Stimulated activated CD4-positive, alpha-beta T cell treated with anti-CD3 and anti-CD28 coated beads, Interleukin-15, amount 100 ng/mL, for 24 hours (primary cell): ENCODE results near the gene OR10K2.
"Not testable (repeated sequence)": the region's sequence is repeated elsewhere in the genome, so short reads cannot be mapped to it uniquely, and the experiment has no call there.

Source experiments
- DNase-seq: peaks from one replicate; pipeline ENCODE4 v3.0.0-alpha.2; 2020

The OR10K2 gene

GRCh38 chr1:158426137-158426536, at the start of gene OR10K2:
OR10K2 (minus strand) TSS chr1:158426237; CDS start chr1:158420866, 5,371 bp downstream.
- DNase-seq = no peak

- no peak for DNase-seq
Observed at GRCh38 chr1:158471920-158472319, 45.9 kb upstream of the OR10K2 start, which contains the start of gene OR10R2. OR10R2 (plus strand) TSS chr1:158472220; CDS start chr1:158472326, 106 bp downstream.

GRCh38 chr1:158461534-158461933, 35.5 kb upstream of the OR10K2 start, which contains the start of gene OR10K1:
OR10K1 (plus strand) TSS chr1:158461834; CDS start chr1:158465562, 3,728 bp downstream.
- no peak for DNase-seq

GRCh38 chr1:158458263-158458662, 32.2 kb upstream of the OR10K2 start:
- DNase-seq = no peak

- no peak for DNase-seq
Observed at GRCh38 chr1:158457246-158457645, 31.2 kb upstream of the OR10K2 start.

- no peak for DNase-seq
Observed at GRCh38 chr1:158454537-158454936, 28.5 kb upstream of the OR10K2 start.

- no peak for DNase-seq
Observed at GRCh38 chr1:158445376-158445775, 19.3 kb upstream of the OR10K2 start.

- no peak for DNase-seq
Observed at GRCh38 chr1:158434741-158435140, 8.7 kb upstream of the OR10K2 start.

GRCh38 chr1:158430163-158430562, 4.1 kb upstream of the OR10K2 start:
- not testable (repeated sequence) for DNase-seq

GRCh38 chr1:158425027-158425426, 1.0 kb downstream of the OR10K2 start:
- no peak for DNase-seq

GRCh38 chr1:158422212-158422611, 3.8 kb downstream of the OR10K2 start:
- no peak for DNase-seq

- no peak for DNase-seq
Observed at GRCh38 chr1:158417586-158417985, 8.5 kb downstream of the OR10K2 start.

GRCh38 chr1:158414651-158415345, 11.2 kb downstream of the OR10K2 start:
- no peak for DNase-seq

- DNase-seq = no peak
Observed at GRCh38 chr1:158407092-158407491, 18.9 kb downstream of the OR10K2 start.

GRCh38 chr1:158400871-158401270, 25.2 kb downstream of the OR10K2 start:
- DNase-seq = no peak

GRCh38 chr1:158398818-158399514, 27.1 kb downstream of the OR10K2 start, which contains the start of gene OR10T2:
OR10T2 (minus strand) TSS chr1:158399466; CDS start chr1:158399466, 0 bp downstream.
- no peak for DNase-seq

- no peak for DNase-seq
Observed at GRCh38 chr1:158396646-158397045, 29.4 kb downstream of the OR10K2 start.

- no peak for DNase-seq
Observed at GRCh38 chr1:158393476-158393875, 32.6 kb downstream of the OR10K2 start.

GRCh38 chr1:158391099-158391498, 34.9 kb downstream of the OR10K2 start:
- DNase-seq = no peak

GRCh38 chr1:158390331-158390730, 35.7 kb downstream of the OR10K2 start:
- DNase-seq = no peak

GRCh38 chr1:158374860-158375259, 51.2 kb downstream of the OR10K2 start:
- DNase-seq = no peak

- not testable (repeated sequence) for DNase-seq
Observed at GRCh38 chr1:158374101-158374500, 51.9 kb downstream of the OR10K2 start.

GRCh38 chr1:158371188-158371953, 54.7 kb downstream of the OR10K2 start:
- peak; percentile 65 for DNase-seq
